Breast epithelium (tissue), 4 donors: ENCODE results near the gene ACER3. TPM values are rescaled to one million over a fixed set of nuclear protein-coding genes. Genes with fewer than 3 reads are reported as not detected.
A peak's percentile ranks its signal among the peaks of the same experiment; 100 is the strongest.

Source experiments
- DNase-seq, 2 donors: peaks; one replicate each; pipeline ENCODE4 v3.0.0-alpha.2; 2019; ENCODE audit warnings: low spot score in 2 of 2
- H3K27ac ChIP-seq, 2 donors: fragments of 200-600 bp; sonication (generic) in 1 of 2; one replicate each; pipeline ENCODE4 v1.5.1; 2016 to 2019; ENCODE audit warnings: mild to moderate bottlenecking in 1 of 2
- H3K27me3 ChIP-seq, 2 donors: fragments of 200-600 bp; sonication (generic) in 1 of 2; one replicate each; pipeline versions ENCODE4 v1.5.1 to v1.6.0; 2017 to 2019; ENCODE audit warnings: control low read depth in 1 of 2, mild to moderate bottlenecking in 1 of 2
- H3K36me3 ChIP-seq: fragments of 200-600 bp; one replicate; pipeline ENCODE4 v1.5.1; 2019
- H3K4me1 ChIP-seq, 2 donors: fragments of 200-600 bp; sonication (generic); one replicate each; pipeline ENCODE4 v1.5.1; 2016 to 2019; ENCODE audit warnings: control low read depth in 1 of 2
- H3K4me3 ChIP-seq, 3 donors: fragments of 200-600 bp; sonication (generic); 1 replicate in 2 of 3; 2 replicates in 1 of 3; pipeline ENCODE4 v1.5.1; 2016 to 2019; ENCODE audit warnings: mild to moderate bottlenecking in 3 of 3, moderate library complexity in 2 of 3
- H3K9me3 ChIP-seq, 2 donors: fragments of 200-600 bp; sonication (generic) in 1 of 2; one replicate each; pipeline ENCODE4 v1.5.1; 2016 to 2019; ENCODE audit warnings: control low read depth in 1 of 2
- CTCF ChIP-seq, 3 donors: fragments of 450-650 bp; IDR thresholded peaks; one replicate each; pipeline ENCODE4 v1.5.1; 2016 to 2017; ENCODE audit warnings: antibody characterized with exemption in 3 of 3, mild to moderate bottlenecking in 3 of 3, moderate library complexity in 3 of 3
- POLR2A ChIP-seq: fragments of 450-650 bp; IDR thresholded peaks from one replicate; pipeline ENCODE4 v1.6.1; 2016; ENCODE audit warnings: antibody characterized with exemption, mild to moderate bottlenecking, moderate library complexity
- POLR2AphosphoS5 ChIP-seq, 3 donors: sonication (generic); formaldehyde crosslinking; IDR thresholded peaks; one replicate each; pipeline ENCODE4 v1.6.1; 2017; ENCODE audit warnings: antibody characterized with exemption in 3 of 3
- intact Hi-C: fragments of 100-400 bp; cut with DNase I; formaldehyde crosslinking; loops from one replicate; pipeline ENCODE4 v1.15.1; 2023; ENCODE audit warnings: low total_unique reads
- total RNA-seq, 3 donors: library from RNA; depleted of rRNA; stranded (reverse); fragments of >200 nt; gene quantifications; one replicate each; pipeline ENCODE4 v1.1.0, GENCODE V29; 2016

ACER3 gene
- total RNA-seq, 3 donors from 2014 or later = 8.2 to 35.2 (median 12.9) TPM

DNA sequence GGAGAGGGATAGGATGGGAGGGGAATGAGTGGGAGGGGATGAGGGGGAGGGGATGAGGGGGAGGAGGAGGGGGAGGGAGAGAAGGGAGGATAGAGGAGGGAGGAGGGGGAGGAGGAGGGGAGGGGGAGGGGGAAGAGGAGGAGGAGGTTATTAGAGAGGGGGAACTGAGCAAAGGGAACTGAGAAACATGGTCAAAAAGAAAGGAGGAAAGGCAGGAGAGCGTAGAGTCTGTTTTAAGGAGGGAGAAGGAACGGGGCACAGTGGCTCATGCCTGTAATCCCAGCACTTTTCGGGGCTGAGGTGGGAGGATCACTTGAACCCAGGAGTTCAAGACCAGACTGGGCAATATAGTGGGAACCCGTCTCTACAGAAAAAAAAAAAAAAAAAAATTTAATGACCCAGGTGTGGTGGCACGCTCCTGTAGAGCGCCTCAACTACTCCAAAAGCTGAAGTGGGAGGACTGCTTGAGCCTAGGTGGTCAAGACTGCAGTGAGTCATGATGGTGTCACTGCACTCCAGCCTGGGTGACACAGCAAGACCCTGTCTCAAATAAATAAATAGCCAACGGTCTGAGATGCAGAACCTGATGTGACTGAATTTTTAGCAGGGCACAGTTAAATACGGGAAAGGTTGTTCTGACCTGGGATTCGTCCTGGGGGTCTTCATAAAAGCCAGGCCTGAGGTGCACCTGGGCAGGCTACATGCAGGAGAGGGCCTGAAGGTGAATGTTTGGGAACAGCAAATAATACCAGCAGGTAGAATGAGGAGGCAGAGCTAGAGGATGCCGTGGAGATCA, 177.5 kb downstream of the ACER3 start:
- TF ChIP-seq POLR2A (no peak), POLR2AphosphoS5 (IDR thresholded peaks at IDR 0.05) (no peak), CTCF (IDR thresholded peaks at IDR 0.05) (no peak)
- H3K4me3 ChIP-seq = no peak overlapping the region
- H3K9me3 ChIP-seq = no peaks in the 10 kb centered on the region
- intact Hi-C loops = no loop called here
- H3K4me1 ChIP-seq = no peaks in the 10 kb centered on the region
- H3K36me3 ChIP-seq = no peaks in the 10 kb centered on the region
- H3K27me3 ChIP-seq = peaks cover 4 to 36% of the 10 kb centered on the region in 2 donors
- no peak overlapping the region for H3K27ac ChIP-seq
- DNase-seq = no peak

DNA sequence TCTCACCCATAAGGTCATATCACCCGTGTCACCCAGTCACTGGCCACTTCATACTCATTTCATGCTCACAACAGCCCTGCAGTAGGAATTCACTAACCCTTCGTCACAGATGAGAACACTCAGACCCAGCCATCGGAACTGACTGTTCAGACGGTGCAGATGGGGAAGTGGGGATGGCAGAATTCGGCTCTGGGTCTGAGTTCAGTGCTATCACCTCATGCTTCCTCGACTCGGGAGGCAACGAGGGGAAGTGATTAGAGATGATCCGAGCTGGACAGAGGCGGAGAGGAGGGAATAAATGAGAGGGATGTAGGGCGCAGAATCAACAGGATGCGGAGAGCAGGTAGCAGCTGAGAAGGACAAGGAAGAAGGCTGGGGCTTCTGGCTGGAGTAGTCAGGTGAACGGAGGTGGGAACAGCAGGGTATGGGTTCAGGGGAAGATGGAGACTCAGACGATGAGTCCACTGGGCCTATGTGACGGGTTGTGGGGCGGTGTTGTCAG, 178.2 kb downstream of the ACER3 start:
- no peak for DNase-seq
- intact Hi-C loops = no loop called here
- no peaks in the 10 kb centered on the region for H3K4me1 ChIP-seq
- H3K36me3 ChIP-seq = no peaks in the 10 kb centered on the region
- no peak overlapping the region for H3K27ac ChIP-seq
- peak overlapping the region in 1 of 3 donors; percentile 66 for H3K4me3 ChIP-seq
- no peaks in the 10 kb centered on the region for H3K9me3 ChIP-seq
- peaks cover 4 to 36% of the 10 kb centered on the region in 2 donors for H3K27me3 ChIP-seq
- TF ChIP-seq POLR2AphosphoS5 (IDR thresholded peaks at IDR 0.05) = no peak
- no peak for TF ChIP-seq POLR2A
- no peak for TF ChIP-seq CTCF (IDR thresholded peaks at IDR 0.05)

GRCh38 chr11:77039491-77040400, 179.0 kb downstream of the ACER3 start:
- Histone ChIP-seq H3K27ac (no peak overlapping the region), H3K4me3 (peak overlapping the region; percentile 28 to 66 (median 32)), H3K4me1 (no peaks in the 10 kb centered on the region), H3K27me3 (peaks cover 4 to 36% of the 10 kb centered on the region in 2 donors), H3K9me3 (no peaks in the 10 kb centered on the region), H3K36me3 (no peaks in the 10 kb centered on the region)
- no peak for DNase-seq
- intact Hi-C loops = no loop called here
- TF ChIP-seq POLR2A (no peak), CTCF (IDR thresholded peaks at IDR 0.05) (no peak), POLR2AphosphoS5 (IDR thresholded peaks at IDR 0.05) (no peak)

GRCh38 chr11:77040401-77040777, 179.7 kb downstream of the ACER3 start:
- no peak for DNase-seq
- no peak overlapping the region for H3K27ac ChIP-seq
- intact Hi-C loops = no loop called here
- H3K9me3 ChIP-seq = no peaks in the 10 kb centered on the region
- H3K4me1 ChIP-seq = no peaks in the 10 kb centered on the region
- TF ChIP-seq POLR2A = no peak
- TF ChIP-seq CTCF (IDR thresholded peaks at IDR 0.05) = no peak
- no peak for TF ChIP-seq POLR2AphosphoS5 (IDR thresholded peaks at IDR 0.05)
- no peaks in the 10 kb centered on the region for H3K36me3 ChIP-seq
- H3K4me3 ChIP-seq = peak overlapping the region in 1 of 3 donors; percentile 66
- peaks cover 4 to 43% of the 10 kb centered on the region in 2 donors for H3K27me3 ChIP-seq
